ENCODE results near the gene NFIX. TPM values are rescaled to one million over a fixed set of nuclear protein-coding genes. Genes with fewer than 3 reads are reported as not detected.

NFIX gene
- total RNA-seq, 4 donors from 2014 or later = 56.0 to 154 (median 79.4) TPM

DNA sequence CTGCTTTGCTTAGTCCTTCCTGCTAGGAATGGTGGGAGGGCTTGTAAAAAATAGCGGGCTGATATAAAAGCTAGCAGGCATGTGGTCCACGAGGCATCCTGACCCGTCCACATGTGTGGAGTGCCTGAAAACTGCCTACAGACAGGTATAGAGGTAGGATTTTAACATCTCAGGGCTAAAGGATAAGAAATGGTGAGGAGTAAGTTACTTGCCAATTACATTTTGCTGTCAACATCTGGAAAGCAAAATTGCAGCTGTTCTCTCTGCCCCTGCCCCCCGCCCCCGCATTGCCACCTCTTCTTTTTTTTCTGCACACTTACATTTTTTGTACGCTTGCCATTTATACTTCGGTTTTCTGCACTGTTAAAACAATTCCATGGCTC, 21.0 kb downstream of the NFIX start:
- Histone ChIP-seq H3K4me1 (peaks cover 89 to 100% (median 100%) of the 10 kb centered on the region in 4 donors), H3K9me3 (no peaks in the 10 kb centered on the region), H3K27me3 (peaks cover 0 to 3% (median 0%) of the 10 kb centered on the region in 4 donors), H3K4me3 (peak overlapping the region in 3 of 4 donors; percentile 29 to 41 (median 40)), H3K36me3 (no peaks in the 10 kb centered on the region), H3K27ac (replicated peaks in 1 of 4) (peak overlapping the region; percentile 88 to 97 (median 94))
- intact Hi-C loops (cut with DNase I) = no loop called here
- no peak for DNase-seq (ENCODE audit: extremely low spot score)
- no peak for TF ChIP-seq EP300 (IDR thresholded peaks at IDR 0.05)
- no peak for TF ChIP-seq POLR2A (IDR thresholded peaks at IDR 0.05; ENCODE audit: low read depth)
- TF ChIP-seq, protein P1, sequence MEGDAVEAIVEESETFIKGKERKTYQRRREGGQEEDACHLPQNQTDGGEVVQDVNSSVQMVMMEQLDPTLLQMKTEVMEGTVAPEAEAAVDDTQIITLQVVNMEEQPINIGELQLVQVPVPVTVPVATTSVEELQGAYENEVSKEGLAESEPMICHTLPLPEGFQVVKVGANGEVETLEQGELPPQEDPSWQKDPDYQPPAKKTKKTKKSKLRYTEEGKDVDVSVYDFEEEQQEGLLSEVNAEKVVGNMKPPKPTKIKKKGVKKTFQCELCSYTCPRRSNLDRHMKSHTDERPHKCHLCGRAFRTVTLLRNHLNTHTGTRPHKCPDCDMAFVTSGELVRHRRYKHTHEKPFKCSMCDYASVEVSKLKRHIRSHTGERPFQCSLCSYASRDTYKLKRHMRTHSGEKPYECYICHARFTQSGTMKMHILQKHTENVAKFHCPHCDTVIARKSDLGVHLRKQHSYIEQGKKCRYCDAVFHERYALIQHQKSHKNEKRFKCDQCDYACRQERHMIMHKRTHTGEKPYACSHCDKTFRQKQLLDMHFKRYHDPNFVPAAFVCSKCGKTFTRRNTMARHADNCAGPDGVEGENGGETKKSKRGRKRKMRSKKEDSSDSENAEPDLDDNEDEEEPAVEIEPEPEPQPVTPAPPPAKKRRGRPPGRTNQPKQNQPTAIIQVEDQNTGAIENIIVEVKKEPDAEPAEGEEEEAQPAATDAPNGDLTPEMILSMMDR (IDR thresholded peaks at IDR 0.05) = no peak
- TF ChIP-seq POLR2AphosphoS5 (IDR thresholded peaks at IDR 0.05) = no peak
- 51% methylated on average over 7 of the region's 7 CpGs for WGBS

DNA sequence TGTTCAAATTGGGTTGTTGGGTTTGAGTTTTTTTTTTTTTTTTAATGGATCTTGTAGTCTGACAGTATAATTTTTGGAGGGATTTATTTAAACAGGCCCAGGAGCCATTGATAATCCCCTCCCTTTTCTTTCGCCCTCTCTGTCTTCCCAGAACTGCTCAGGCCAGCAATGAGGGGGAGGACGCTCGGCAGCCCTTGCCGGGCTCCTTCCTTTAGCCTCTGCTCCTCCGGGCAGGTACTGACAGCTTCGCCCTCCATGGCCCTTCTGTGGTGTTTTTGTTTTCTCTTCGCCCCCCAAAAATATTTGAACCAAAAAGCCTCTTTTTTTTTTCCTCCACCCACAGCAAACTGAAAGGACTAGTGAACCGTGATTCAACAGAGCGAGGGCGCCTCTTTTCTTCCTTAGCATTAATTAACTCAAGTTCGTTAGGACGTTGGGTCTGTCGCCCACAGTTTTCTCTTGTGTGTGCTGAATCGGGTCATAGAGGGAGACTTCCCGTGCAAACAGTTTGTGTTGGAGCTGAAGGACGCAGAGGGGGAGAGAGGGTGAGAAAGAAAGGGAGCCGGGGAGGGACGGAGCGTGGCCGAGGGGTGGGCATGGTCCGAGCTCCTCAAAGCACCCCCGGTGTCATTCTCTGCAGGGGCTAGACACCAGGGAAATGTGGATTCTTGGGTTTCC, 21.5 kb downstream of the NFIX start:
- Histone ChIP-seq H3K27ac (replicated peaks in 1 of 4) (peak overlapping the region; percentile 88 to 97 (median 94)), H3K9me3 (no peaks in the 10 kb centered on the region), H3K4me3 (peak overlapping the region; percentile 29 to 41 (median 40)), H3K4me1 (peaks cover 89 to 100% (median 100%) of the 10 kb centered on the region in 4 donors), H3K36me3 (no peaks in the 10 kb centered on the region), H3K27me3 (peaks cover 0 to 1% (median 0%) of the 10 kb centered on the region in 4 donors)
- no peak for TF ChIP-seq POLR2A (IDR thresholded peaks at IDR 0.05; ENCODE audit: low read depth)
- TF ChIP-seq EP300 (IDR thresholded peaks at IDR 0.05) = no peak
- TF ChIP-seq, protein P1 (IDR thresholded peaks at IDR 0.05) = no peak
- TF ChIP-seq POLR2AphosphoS5 (IDR thresholded peaks at IDR 0.05) = no peak
- DNase-seq (ENCODE audit: extremely low spot score) = no peak
- WGBS = 34% methylated on average over 22 of the region's 22 CpGs
- intact Hi-C loops (cut with DNase I) = no loop called here

DNA sequence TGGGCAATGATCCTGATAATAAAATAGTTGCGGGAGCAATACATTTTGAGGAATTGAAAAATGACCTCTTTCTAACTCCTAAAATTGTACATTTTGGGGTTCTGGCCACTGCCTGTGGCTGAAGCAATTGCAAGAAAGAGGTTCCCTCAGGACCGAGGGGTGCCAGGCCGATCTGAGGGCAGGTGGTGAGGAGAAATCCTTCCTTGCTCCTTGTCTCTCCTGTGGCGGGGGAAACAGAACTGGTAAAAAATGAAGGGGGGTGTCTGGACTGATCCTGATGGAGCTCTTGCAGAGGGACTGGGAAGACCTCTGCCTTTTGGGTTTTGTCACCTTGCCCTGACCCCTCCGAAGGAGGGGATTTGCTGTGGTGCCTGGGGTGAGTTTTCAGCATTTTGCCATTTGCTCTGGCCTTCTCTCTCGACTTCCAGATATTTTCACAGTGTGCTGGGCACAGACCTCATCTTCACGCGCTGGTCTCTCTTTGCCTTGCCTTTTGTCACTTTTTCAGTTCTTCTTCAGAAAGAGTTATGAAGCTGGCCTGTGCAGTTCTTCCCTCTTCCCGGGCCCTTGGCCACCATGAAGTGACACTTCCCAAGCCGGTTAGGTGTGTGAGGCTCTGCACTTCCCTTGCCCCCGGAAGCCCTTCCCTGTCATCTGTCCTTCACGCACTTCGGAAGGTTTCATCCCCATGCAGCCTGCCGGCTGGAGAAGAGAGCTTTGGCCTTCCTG, 22.2 kb downstream of the NFIX start:
- intact Hi-C loops (cut with DNase I) = no loop called here

DNA sequence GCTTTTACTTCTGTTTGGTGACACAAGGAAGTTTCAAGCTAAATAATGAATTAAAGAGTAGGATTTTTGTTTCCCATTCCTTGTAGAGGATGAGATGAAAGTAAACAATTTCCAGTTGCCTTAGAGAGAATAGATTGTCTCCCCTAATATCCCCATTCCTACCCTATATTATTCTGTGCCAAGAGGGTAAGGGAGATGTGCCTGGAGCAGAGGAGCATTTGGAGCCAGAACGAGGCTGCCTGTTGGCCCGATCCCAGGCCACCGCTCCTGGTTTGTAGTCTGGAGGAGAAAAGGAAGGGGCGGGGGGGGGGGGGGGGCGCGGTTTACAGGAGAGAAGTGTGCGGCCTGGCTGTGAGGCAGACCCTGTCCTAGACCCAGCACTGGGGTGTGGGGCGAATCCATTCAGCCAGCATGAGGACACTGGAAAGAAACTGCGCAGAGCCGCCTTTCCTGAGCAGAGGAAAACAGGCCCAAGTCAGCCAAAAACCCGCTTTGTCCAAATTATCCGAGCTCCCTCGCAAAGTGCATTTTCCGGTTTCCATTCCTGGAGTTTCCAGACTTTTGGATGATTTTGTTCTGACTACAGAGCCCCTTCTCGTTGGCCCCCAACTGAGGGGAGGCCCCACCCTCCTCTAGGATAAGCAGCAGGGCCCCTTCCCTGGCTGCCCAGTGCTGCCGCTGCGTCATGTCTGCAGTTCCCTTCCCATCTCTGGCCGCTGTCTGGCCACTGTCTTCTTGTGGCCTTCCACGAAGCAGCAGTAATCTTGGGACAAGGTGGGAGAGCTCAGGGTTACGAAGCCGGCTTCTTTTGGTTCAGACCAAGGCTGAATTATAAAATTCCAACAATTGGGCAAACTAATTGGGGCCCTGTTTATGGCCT, 23.0 kb downstream of the NFIX start:
- Histone ChIP-seq H3K36me3 (no peaks in the 10 kb centered on the region), H3K9me3 (no peaks in the 10 kb centered on the region), H3K4me1 (peaks cover 84 to 100% (median 99%) of the 10 kb centered on the region in 4 donors), H3K27me3 (no peaks in the 10 kb centered on the region), H3K4me3 (peak overlapping the region; percentile 26 to 41 (median 35)), H3K27ac (replicated peaks in 1 of 4) (peak overlapping the region; percentile 88 to 97 (median 94))
- intact Hi-C loops (cut with DNase I) = no loop called here
- WGBS = 39% methylated on average over 15 of the region's 21 CpGs
- DNase-seq (ENCODE audit: extremely low spot score) = no peak
- TF ChIP-seq, protein P1 (IDR thresholded peaks at IDR 0.05) = no peak
- peak in 1 of 2 donors; percentile 29 for TF ChIP-seq POLR2AphosphoS5 (IDR thresholded peaks at IDR 0.05)

More for the DNA sequence above, 22.2 kb downstream of the NFIX start:
- TF ChIP-seq POLR2AphosphoS5 (IDR thresholded peaks at IDR 0.05) = no peak
- TF ChIP-seq EP300 (IDR thresholded peaks at IDR 0.05) = no peak
- TF ChIP-seq, protein P1 (IDR thresholded peaks at IDR 0.05) = no peak
- no peak for TF ChIP-seq POLR2A (IDR thresholded peaks at IDR 0.05; ENCODE audit: low read depth)
- Histone ChIP-seq H3K4me3 (peak overlapping the region; percentile 29 to 41 (median 40)), H3K9me3 (no peaks in the 10 kb centered on the region), H3K27ac (replicated peaks in 1 of 4) (peak overlapping the region; percentile 88 to 97 (median 94)), H3K4me1 (peaks cover 88 to 100% (median 100%) of the 10 kb centered on the region in 4 donors), H3K27me3 (no peaks in the 10 kb centered on the region), H3K36me3 (no peaks in the 10 kb centered on the region)
- DNase-seq (ENCODE audit: extremely low spot score) = no peak
- 60% methylated on average over 14 of the region's 14 CpGs for WGBS
